ENCODE measurements around the gene IGFBP4. TPM values are rescaled to one million over a fixed set of nuclear protein-coding genes. Genes with fewer than 3 reads are reported as not detected.

Gene IGFBP4
- total RNA-seq, 1 donor = 314 TPM

GRCh38 chr17:40484285-40484972, 41.2 kb downstream of the IGFBP4 start:
- H3K4me3 ChIP-seq (ENCODE audit: low read depth, low read length) = no peak overlapping the region
- DNase-seq (ENCODE audit: low read depth) = no peak
- TF ChIP-seq, protein P1, sequence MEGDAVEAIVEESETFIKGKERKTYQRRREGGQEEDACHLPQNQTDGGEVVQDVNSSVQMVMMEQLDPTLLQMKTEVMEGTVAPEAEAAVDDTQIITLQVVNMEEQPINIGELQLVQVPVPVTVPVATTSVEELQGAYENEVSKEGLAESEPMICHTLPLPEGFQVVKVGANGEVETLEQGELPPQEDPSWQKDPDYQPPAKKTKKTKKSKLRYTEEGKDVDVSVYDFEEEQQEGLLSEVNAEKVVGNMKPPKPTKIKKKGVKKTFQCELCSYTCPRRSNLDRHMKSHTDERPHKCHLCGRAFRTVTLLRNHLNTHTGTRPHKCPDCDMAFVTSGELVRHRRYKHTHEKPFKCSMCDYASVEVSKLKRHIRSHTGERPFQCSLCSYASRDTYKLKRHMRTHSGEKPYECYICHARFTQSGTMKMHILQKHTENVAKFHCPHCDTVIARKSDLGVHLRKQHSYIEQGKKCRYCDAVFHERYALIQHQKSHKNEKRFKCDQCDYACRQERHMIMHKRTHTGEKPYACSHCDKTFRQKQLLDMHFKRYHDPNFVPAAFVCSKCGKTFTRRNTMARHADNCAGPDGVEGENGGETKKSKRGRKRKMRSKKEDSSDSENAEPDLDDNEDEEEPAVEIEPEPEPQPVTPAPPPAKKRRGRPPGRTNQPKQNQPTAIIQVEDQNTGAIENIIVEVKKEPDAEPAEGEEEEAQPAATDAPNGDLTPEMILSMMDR (IDR thresholded peaks at IDR 0.05; ENCODE audit: insufficient read depth, low read length) = no peak

DNA sequence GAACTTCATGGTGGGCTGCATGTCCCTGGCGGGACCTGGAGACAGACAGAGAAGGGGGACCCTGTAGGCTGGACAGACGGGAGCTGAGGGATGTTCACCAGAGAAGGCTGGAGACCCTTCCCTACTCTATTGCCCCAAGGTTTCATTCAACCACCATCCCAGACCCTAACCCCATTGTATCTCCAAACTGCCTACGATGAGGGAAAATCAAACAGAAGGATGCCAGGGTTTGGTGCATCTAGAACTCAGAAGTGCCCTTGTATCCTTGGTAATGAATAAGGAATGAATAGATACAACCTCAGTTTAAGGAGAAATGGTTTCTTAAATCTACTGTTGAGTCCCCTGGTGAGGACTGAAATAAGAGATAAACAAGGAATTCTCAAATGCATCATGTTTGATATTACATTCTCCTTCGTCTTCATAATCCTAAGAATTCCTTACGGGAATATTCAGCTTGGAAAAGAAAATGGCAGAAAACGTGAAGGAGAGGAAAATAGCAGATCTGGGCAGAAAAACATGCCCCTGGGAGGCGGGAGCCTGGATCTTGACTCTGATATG, 41.8 kb downstream of the IGFBP4 start:
- TF ChIP-seq, protein P1 (IDR thresholded peaks at IDR 0.05; ENCODE audit: insufficient read depth, low read length) = no peak
- no peak overlapping the region for H3K4me3 ChIP-seq (ENCODE audit: low read depth, low read length)
- DNase-seq (ENCODE audit: low read depth) = no peak

DNA sequence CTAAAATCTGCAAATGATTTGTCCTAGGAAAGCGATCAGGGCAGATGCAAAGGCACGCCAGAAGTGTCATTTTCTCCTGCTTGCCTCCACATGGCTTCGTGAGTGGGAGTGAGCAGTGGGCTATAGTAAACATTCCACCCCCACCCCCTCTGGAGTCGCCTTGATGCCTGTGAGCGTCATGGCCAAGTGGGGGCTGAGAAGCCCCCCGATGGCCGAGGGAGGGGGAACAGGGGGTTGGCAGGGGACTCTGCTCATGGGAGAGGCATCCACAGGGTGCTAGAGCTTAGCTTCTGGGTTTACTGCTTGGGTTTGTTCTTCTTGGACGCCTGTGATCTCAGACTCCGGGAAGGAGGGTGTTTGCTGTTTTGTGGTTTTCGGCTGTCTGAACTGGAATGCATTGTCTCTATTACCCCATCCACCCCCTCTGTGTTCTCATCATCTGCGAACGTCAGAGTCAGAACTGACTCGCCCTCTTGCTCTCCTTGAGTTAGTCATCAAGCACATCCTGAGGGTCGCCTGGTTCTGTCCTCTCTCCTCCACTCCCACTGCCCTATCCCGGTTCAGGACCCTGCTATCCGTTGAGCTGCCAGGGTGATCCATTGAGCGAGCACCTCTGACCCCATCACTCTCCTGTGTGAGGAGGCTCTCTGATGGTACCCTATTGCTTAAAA, 42.7 kb downstream of the IGFBP4 start:
- TF ChIP-seq, protein P1 (IDR thresholded peaks at IDR 0.05; ENCODE audit: insufficient read depth, low read length) = no peak
- DNase-seq (ENCODE audit: low read depth) = peak; percentile 99
- H3K4me3 ChIP-seq (ENCODE audit: low read depth, low read length) = no peak overlapping the region

DNA sequence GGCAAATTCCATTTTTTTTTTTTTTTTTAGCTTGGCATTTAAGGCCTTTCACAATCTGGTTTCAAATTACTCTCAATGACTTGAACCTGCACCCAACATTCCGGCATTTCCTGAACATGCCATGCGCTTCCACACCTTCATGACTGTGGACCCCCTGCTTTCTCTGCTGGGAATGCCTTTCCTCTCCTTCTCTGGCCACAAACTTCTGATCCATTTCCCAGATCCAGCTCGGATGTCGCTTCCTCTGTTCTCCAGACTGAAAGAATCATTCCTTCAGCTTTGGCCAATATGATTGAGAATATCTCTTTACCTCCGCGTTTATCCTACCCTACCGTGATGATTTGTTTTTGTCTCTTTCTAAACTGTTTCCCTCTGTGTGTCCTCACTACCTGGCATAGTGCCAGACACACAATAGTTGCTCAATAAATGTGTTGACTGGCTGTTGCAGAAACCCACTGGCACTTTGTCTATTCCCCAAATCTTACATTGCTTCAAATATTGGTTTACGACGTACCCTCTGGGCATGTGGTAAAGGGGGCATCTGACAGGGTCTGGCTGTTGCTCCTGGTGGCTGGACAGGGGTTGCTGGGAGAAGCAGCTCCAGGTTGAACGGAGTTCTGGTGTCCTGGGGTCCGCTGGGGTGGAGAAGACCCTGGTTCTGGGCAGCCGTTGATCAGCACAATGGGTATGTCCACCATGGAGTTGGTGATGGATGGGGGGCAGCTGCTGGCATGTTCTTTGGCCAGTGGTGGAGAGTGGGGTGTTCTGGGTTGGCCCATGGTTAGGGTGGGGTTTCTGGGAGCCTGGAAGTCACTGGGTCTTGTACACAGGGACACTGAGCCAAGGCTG, 43.5 kb downstream of the IGFBP4 start:
- DNase-seq (ENCODE audit: low read depth) = peak; percentile 94
- H3K4me3 ChIP-seq (ENCODE audit: low read depth, low read length) = no peak overlapping the region
- TF ChIP-seq, protein P1 (IDR thresholded peaks at IDR 0.05; ENCODE audit: insufficient read depth, low read length) = no peak

DNA sequence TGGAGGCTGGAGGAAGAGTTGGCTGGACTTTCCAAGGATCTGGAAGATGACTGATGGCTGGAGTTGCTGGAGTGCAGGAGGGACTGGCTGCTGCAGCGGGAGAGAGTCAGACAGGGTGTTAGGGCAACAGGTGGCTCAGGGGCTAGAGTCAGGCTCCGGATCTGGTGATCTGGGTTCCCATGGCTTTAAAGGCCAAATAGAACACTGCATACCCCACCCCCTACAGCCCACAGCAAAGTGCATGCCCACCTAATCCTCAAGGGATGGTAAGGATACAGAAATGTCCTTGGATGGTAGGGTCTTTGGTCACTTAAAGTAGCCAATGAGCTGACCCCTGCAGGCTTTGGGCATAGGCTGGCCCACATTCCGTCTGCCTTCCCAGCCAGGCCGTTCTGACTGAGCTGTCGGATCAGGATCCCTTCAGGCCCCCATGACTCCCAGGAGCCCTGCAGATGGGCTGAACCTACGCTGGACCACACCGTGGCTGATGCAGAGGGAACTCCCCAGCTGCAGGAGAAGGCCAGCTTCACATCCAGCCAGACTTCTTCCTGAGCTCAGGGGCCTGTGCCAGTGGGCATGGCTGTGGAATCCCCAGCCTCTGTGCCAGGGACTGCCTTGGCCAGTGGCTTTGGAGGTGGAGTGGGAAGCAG, 44.2 kb downstream of the IGFBP4 start:
- DNase-seq (ENCODE audit: low read depth) = peak; percentile 27
- H3K4me3 ChIP-seq (ENCODE audit: low read depth, low read length) = no peak overlapping the region
- TF ChIP-seq, protein P1 (IDR thresholded peaks at IDR 0.05; ENCODE audit: insufficient read depth, low read length) = no peak

DNA sequence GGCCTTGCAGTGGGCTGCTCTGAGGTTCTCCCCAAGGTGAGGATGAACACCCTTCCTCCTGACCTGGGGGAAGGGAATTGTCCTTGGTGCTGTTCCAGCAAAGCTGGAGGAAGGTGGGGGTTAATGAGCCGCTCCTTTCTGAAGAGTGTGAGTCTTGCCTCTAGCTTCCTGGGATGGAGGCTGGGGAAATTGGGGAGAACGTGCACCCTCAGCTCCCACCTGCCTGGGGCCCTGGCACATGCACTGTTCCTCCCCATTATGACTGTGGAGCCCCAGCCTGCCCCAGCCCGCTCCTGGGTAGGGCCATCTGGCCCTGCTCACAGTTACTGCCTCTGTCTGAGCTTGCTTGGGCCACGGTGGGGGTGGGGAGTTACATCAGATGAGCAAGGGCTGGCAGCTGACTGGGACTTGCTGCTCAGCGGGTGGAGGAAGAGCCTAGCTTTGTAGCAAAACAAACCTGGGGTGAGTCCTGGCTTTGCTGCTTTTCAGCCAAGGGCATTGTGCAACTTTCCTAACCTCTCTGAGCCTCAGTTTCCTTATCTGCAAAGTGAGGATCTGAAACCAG, 47.1 kb downstream of the IGFBP4 start:
- TF ChIP-seq, protein P1 (IDR thresholded peaks at IDR 0.05; ENCODE audit: insufficient read depth, low read length) = no peak
- H3K4me3 ChIP-seq (ENCODE audit: low read depth, low read length) = no peak overlapping the region
- peak; percentile 79 for DNase-seq (ENCODE audit: low read depth)
